Central memory CD4-positive, alpha-beta T cell (primary cell): ENCODE measurements around the gene GOLPH3L.
"Not testable (repeated sequence)": the region's sequence is repeated elsewhere in the genome, so short reads cannot be mapped to it uniquely, and the experiment has no call there.

Experiments used
- DNase-seq: peaks from one replicate; pipeline ENCODE4 v3.0.0; 2022
- total RNA-seq, 3 experiments: gene quantifications; one replicate each; lab custom pipeline; 2026; lab: John Stamatoyannopoulos, UW

GOLPH3L gene
- 14.1 to 32.1 (median 18.3) reads per million in 3 experiments for total RNA-seq

- peak; percentile 95 for DNase-seq
Observed at GRCh38 chr1:150696995-150697927, at the start of gene GOLPH3L. TSS of gene GOLPH3L (minus strand) at chr1:150697154. CDS start at chr1:150694838, 2,316 bp downstream.

GRCh38 chr1:150730130-150730721, 33.3 kb upstream of the GOLPH3L start:
- no peak for DNase-seq

GRCh38 chr1:150724336-150724735, 27.4 kb upstream of the GOLPH3L start:
- no peak for DNase-seq

DNA sequence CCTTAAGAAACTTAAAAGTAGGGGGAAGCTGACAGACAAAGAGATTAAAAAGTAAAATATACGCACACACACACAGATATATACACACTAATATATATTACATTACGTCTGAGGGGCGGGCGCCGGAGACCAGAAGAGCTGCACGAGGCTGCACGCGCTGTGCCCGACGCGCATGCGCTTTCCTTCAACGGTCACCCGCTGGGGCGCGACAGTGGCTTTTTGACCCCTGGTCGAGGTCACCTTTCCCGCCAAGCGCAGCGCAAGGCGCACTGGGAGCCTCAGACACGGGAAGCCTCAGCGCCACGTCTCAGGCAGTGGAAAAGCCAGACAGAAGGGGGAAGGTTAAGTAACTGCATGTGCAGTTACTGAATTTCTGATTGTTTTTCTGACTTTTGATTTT, 23.7 kb upstream of the GOLPH3L start, which contains the start of gene HORMAD1:
Gene HORMAD1 (minus strand): TSS at position 193 of the 400 bp plus-strand sequence. CDS start 1,390 bp downstream, outside the sequence.
- no peak for DNase-seq

- no peak for DNase-seq
Observed at GRCh38 chr1:150720098-150720497, 23.1 kb upstream of the GOLPH3L start.

DNA sequence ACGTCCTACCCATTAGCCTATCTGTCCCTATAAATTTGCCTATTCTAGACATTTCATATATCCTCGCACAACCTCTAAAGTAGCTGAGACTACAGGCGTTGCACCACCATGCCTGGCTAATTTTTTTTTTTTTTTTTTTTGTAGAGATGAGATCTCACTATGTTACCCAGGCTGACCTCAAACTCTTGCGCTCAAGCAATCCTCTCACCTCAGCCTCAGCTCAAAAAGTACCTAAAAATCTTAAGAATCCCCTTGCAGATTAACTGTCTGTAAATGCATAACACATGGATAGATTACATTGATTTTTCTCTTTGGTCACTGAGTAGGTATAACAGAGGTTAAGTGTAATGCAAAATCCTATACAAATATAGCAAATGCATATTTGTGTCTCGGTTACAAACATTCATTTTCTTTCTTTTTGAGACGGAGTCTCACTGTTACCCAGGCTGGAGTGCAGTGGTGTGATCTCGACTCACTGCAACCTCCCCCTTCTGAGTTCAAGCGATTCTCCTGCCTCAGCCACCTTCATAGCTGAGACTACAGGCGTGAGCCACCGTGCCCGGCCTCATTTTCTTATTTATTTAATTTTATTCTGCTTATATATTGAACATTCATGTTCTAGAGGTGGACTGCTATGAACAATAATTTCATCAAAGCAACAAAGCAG, 21.4 kb upstream of the GOLPH3L start:
- DNase-seq: no peak

DNA sequence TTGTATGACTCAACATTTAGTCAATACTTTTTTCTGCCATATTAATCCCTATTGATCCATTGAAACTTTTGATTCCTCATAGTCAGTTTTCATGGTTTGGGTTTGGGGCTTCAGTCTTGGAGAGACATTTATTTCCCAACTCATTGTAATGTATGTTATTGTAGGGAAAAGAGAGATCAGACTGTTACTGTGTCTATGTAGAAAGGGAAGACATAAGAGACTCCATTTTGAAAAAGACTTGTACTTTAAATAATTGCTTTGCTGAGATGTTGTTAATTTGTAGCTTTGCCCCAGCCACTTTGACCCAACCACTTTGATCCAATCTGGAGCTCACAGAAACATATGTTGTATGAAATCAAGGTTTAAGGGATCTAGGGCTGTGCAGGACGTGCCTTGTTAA, 12.1 kb upstream of the GOLPH3L start:
- DNase-seq: not testable (repeated sequence)

GRCh38 chr1:150708595-150708994, 11.6 kb upstream of the GOLPH3L start:
- DNase-seq: no peak

DNA sequence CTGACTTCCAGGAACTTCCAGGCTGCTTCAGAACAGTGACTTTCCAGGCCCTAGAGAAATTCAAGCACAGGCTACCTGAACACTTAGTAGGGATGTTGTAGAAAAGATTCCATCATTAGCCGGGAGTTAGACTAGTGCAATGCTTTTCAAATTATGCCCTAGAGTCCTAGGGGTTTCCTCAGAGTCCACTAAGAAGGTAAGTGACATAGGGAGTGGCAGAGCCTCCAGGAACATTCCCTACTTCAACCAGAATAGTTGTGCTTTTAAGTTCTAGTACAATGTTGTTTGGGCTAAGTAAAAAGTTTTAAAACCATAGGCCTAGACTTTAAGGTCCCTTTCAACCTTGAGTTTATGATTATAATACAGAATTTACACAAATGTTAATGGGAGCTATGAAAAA, 9.1 kb upstream of the GOLPH3L start:
- no peak for DNase-seq

DNA sequence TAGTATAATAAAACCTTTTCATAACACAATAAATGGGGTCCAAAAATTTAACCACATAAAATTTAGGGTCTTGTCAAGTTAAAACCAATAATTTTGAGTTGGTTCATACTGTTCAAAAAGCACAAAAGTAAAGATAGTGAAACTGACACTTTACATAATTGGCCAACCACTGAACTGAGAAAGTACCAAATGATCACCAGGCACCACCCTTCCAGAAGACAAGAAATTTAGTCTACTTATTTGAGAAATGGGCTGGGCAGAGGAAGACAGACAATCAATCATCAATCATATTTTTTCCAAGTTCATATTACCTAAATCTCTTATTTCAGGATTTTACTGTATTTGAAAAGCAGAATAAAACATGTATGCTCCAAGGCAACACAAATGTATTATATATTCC, 6.5 kb upstream of the GOLPH3L start:
- DNase-seq: no peak

- no peak for DNase-seq
Observed at GRCh38 chr1:150696590-150696989, 364 bp downstream of the GOLPH3L start.

DNA sequence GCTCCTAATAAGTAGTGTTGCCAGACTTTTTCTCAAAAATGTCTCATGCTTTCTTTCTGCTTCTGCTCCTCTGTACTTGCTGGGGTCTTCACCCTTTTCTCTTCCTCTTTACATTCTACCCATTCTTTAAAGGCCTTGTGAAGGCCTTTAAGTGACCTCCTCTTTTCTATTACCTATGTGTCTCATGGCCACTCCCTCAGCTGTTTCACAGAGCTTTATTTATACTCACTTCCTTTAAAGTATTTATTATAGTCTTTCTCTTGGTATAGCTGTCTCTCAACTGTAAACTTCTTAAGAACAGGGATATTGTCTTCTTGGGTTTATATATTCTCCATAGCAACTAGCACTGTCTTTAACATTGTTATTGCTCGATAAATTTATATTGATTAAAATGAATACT, 792 bp downstream of the GOLPH3L start:
- DNase-seq: no peak

DNA sequence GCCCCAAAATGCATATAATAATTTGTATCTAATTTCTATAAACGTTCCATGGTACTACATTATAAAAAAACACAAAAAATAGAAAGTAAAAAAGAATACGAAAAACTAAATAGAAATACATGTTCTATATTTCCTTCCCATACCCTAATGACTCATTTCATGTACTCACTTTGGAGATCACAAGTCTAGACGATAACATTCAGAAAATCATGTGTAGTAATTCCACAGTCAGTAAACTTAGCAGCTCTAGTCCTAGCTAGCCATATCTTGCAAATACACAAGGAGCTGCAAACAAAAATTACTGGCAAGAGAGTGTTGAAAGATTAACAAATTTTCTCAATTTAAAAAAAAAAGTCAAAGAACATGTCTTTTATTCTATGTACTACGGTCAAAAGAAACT, 1.4 kb downstream of the GOLPH3L start:
- DNase-seq: no peak

GRCh38 chr1:150692720-150693119, 4.2 kb downstream of the GOLPH3L start:
- DNase-seq: no peak

DNA sequence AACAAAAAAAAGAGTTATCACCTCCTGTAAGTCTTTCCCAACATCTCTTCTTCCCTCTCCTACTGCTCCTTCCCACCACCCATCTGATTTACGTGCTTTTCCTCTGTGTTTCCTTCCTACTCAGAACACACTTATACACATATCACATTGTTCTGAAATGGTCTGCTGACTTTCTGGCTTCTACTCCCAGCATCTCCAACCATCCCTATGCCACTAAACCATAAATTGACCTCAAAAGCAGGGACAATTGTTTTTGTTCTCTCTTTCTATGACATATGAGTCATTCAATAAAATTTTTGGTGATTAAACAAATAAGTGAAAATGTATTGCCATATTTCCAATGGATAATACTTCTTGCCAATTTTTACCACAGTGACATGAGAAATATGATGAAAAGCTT, 8.2 kb downstream of the GOLPH3L start:
- no peak for DNase-seq

DNA sequence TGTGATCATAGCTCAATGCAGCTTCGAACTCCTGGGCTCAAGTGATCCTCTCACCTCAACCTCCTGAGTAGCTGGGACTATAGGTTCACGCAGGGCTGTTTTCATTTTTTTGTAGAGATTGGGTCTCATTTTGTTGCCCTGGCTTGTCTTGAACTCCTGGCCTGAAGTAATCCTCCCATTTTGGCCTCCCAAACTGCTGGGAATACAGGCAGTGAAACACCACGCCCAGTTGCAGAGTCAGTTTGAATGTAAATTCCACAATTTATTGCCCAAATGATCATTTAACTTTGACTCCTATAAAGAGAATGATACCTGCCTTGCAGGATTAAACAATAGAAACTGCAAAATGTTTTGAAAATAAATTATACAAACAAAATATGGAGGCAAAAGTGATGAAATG, 10.7 kb downstream of the GOLPH3L start:
- no peak for DNase-seq

DNA sequence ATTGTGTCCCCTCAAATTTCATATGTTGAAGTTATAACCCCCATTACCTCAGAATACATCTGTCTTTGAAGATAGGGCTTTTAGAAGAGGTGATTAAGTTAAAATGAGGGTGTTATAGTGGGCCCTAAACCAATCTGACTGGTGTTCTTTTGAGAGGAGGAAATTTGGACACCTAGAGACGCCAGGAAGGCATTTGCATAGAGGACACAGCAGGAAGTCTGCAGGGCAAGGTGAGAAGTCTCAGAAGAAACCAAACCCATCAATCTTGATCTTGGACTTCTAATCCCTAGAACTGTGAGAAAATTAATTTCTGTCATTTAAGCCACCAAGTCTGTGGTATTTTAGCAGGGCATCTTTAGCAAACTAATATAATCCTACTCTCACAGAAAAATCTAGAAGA, 13.0 kb downstream of the GOLPH3L start:
- no peak for DNase-seq

DNA sequence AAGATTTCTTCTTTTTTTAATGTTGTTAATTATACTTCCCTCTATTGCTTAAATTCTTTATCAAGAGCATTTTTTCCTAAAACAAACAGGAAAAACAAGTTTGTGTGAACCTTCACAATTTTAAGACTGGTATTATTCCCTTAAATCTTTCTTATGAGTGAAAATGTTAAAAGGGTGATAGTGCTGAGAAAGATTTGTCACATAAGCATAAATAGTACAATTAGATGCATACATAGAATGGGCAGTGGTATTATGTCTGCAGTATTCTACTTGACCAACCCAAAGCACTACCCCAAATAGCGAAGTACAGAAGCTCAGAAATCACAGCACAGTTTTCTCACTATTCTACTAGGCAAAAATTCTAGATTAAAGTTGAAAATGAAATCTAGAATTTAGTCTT, 18.0 kb downstream of the GOLPH3L start:
- DNase-seq: no peak

DNA sequence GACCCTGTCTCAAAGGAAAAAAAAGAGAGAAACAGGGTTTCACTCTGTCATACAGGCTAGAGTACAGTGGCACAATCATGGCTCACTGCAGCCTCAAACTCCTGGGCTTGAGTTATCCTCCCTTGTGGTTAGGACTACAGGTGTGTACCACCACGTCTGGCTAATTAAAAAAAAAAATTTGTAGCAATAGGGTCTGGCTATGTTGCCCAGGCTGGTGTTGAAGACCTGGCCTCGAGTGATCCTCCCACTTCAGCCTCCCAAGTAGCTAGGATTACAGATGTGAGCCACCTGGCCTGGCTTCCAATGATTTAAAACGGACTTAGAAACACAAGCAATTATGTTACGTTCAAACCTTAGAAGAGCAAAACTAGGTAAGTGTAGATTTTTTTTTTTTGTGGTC, 22.1 kb downstream of the GOLPH3L start:
- DNase-seq: no peak

GRCh38 chr1:150663321-150663720, 33.6 kb downstream of the GOLPH3L start:
- DNase-seq: no peak

- no peak for DNase-seq
Observed at GRCh38 chr1:150662811-150663210, 34.1 kb downstream of the GOLPH3L start.

GRCh38 chr1:150661156-150661555, 35.8 kb downstream of the GOLPH3L start:
- no peak for DNase-seq

GRCh38 chr1:150660584-150660983, 36.4 kb downstream of the GOLPH3L start:
- DNase-seq: no peak
